ENCODE data around the gene ZNG1A. TPM values are rescaled to one million over a fixed set of nuclear protein-coding genes. Genes with fewer than 3 reads are reported as not detected.
A peak's percentile ranks its signal among the peaks of the same experiment; 100 is the strongest.
"Not testable (repeated sequence)": the region's sequence is repeated elsewhere in the genome, so short reads cannot be mapped to it uniquely, and the experiment has no call there.

The ZNG1A gene
- total RNA-seq, result 27.8 and 32.5 TPM in 2 replicates

DNA sequence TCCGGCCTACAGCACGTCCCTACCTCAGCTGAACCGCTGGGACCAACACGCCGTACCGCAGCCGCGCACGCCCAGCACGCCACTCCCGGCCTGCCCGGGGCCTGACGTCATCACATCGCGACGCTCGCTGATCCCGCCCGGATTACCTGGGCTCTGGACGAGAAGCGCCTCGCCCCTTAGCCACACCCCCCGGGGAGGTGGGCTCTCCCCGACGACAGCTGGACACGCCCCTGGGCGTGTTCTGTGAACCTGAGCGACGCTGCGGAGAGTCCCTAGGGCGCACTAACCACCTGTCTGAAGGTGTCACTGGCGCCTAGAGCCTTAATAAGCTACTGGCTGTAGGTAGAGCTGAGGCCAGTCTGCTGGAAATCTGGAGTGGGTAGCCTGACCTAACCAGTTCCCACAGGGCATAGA is at the start of gene ZNG1A:
Gene ZNG1A (minus strand): TSS at position 87 of the 414 bp plus-strand sequence. CDS start 87 bp downstream, outside the sequence.
- DNase-seq (ENCODE audit: low read depth, low spot score), result peak; percentile 0

DNA sequence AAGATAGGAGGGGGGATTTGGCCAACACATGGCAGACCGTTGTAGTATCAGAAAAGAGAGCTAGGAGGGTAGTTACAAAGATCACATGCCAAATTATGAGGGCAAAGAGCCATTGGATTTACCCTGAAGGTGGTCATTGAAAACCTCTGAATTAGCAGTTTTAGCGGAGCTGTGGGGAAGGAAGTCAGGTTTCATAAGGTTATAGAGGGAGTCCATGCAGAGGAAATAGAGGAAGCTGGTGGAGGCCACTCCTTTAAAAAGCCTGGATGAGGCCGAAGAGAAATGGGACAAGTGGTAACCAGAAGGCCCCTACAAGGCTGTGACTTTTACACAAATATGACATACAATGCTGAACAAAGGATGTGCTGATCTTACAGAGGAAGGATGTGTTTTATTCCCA is 49.0 kb upstream of the ZNG1A start:
- no peak for DNase-seq (ENCODE audit: low read depth, low spot score)

DNA sequence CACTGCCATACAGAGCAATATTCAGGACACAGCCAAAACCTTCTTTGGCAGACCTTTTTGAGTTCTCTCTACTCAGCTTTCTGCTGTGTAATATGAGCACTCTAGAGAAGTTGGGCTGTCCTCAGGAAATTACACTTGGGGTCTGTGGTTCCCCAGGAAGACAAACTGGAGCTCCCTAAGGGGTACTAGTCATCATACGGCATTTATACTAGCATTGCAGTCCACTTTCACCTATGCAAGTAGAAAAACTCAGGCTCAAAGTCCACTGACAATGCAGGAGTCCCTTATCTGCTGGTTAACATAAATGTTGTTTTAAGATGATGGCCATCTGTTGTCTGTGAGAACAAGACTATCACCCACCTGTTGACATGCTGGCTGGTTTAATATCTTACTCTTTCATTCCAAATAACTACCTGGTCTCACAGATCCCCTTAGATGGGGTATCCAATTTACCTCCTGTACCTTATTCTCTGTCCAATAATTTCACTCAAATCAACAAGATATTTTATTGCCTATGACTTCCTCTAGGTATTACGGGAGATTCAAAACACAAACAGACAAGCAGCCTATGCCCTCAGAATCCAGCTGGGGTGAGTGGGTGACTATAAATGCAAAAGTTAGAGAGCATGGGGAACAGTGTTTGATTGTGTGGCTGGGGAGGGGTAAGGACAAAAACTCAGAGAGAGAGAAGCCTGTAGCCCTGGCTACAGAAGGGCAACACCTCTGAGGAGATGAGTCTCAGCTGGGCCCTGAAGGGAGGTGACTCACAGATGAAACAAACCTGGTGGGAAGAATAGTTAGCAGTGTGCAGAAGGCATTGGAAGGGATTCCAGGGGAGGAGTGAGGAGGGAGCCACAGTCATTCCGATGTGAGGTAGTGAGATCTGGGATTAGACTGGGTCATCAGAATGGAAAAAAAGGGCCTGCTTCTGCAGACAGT is 46.0 kb upstream of the ZNG1A start:
- no peak for DNase-seq (ENCODE audit: low read depth, low spot score)

GRCh38 chr9:224026-224425 is 45.2 kb upstream of the ZNG1A start:
- no peak for DNase-seq (ENCODE audit: low read depth, low spot score)

- DNase-seq (ENCODE audit: low read depth, low spot score), result no peak
Measured at GRCh38 chr9:223152-223551, 44.3 kb upstream of the ZNG1A start.

DNA sequence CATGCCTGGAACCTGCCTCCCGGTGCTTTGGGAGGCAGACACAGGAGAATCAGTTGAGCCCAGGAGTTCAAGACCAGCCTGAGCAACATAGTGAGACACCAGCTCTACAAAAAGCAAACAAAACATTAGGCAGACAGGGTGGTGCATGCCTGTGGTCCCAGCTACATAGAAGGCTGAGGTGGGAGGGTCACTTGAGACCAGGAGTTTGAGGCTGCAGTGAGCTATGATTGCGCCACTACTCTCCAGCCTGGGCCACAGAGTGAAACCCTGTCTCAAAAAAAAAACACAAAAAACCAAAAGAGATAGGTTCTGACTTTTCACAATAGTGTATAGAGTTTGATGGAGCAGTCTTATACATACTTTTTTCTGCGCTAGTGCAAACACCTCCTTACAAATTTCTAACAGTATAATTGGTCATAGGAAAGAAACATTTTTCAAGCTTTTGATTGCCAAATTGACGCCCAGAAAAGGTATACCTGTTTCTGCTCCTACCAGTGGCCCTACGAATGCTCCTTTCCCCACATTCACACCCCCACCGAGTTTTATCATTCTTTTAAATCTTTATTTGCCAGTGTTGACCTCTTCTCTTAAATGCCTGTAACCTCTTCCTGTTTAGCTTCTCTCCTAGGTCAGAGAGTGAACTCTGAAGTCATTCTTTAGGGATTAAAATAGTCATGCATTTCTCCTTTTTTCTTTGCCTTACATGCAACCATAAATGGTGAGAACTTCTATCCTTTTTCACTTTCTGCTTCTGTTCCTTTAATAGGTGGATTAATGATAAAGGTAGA is 43.3 kb upstream of the ZNG1A start:
- no peak for DNase-seq (ENCODE audit: low read depth, low spot score)

GRCh38 chr9:219670-220365 is 41.0 kb upstream of the ZNG1A start:
- DNase-seq (ENCODE audit: low read depth, low spot score), result no peak

DNA sequence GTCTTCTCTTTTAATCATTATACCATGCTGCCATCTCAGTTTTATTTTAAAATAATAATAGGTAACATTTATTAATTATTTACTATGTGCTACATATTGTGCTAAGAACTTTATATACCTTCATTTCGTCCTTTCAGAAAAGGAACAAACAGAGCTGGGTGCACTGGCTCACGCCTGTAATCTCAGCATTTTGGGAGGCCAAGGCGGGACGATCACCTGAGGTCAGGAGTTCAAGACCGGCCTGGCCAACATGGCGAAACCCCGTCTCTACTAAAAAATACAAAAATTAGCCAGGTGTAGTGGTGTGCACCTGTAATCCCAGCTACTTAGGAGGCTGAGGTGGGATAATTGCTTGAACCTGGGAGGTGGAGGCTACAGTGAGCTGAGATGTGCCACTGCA is 40.2 kb upstream of the ZNG1A start:
- not testable (repeated sequence) for DNase-seq (ENCODE audit: low read depth, low spot score)

DNA sequence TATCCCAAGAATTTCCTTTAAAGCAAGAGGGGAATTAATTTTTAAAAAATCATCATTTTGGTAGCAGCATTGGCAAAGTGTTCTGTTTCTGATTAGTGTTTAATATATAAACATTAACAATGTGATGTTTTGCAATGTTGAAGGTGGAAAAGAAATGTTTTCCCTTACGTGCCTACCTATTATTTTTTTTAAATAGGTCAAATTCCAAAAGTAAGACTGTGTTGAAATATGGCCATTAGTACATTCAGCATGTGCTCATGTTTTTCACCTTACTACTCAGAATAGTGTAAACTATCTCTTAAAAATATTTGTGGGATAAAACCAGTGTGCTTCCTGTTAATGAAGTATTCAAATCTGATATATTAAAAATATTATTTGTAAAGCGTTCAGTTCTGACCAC is 39.1 kb upstream of the ZNG1A start:
- no peak for DNase-seq (ENCODE audit: low read depth, low spot score)

- no peak for DNase-seq (ENCODE audit: low read depth, low spot score)
Measured at GRCh38 chr9:216866-217265, 38.0 kb upstream of the ZNG1A start.

- no peak for DNase-seq (ENCODE audit: low read depth, low spot score)
Measured at GRCh38 chr9:215631-216155, 36.8 kb upstream of the ZNG1A start.

DNA sequence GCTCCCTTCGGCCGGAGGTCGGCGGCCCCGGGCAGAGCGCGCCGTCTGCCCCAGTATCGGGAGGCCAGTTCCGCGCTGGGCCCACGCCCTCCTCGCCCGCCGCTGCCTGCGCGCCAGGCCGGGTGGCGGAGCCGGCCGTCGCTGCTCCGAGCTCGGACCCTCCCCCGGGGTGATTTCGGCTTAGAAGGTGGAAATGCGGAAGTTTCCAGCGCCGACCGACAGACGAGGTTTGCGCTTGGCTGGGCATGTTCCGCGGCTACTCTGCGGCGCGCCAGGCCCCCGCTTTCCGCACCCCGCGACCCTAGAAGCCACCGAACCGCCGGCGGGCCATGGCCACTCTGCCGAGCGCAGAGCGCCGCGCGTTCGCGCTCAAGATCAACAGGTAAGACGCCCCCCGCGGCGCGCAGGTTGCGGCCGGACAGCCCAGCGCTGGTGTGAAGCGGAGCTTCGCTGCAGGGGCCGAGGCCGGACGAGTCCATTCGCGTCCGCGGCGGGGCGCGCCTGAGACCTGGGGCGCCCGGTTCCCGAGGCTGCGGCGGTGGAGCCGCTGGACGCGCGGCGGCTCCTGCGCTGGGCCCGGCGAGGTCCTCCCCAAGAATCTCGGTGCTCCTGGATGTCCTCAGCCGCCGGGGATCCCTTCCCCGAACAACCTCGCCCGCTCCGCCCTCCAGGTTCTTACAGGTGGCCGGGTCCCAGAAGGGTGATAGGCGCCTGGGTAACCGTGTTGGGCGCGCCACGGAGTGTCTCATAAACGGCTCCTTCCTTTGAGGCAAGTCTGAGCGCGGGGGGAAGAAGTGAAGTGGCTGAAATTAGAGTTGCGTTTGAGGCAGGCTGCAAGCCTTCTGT is 36.0 kb upstream of the ZNG1A start, which contains the start of gene DOCK8:
Gene DOCK8 (plus strand): TSS at position 218 of the 846 bp plus-strand sequence. CDS start 112 bp downstream, at position 330.
- DNase-seq (ENCODE audit: low read depth, low spot score), result no peak

GRCh38 chr9:214351-214647 is 35.4 kb upstream of the ZNG1A start:
- DNase-seq (ENCODE audit: low read depth, low spot score), result no peak

- not testable (repeated sequence) for DNase-seq (ENCODE audit: low read depth, low spot score)
Measured at GRCh38 chr9:213901-214300, 35.0 kb upstream of the ZNG1A start.

GRCh38 chr9:212297-212696 is 33.4 kb upstream of the ZNG1A start:
- DNase-seq (ENCODE audit: low read depth, low spot score), result no peak

GRCh38 chr9:211557-211956 is 32.7 kb upstream of the ZNG1A start:
- DNase-seq (ENCODE audit: low read depth, low spot score), result no peak

- DNase-seq (ENCODE audit: low read depth, low spot score), result no peak
Measured at GRCh38 chr9:211036-211435, 32.2 kb upstream of the ZNG1A start.

DNA sequence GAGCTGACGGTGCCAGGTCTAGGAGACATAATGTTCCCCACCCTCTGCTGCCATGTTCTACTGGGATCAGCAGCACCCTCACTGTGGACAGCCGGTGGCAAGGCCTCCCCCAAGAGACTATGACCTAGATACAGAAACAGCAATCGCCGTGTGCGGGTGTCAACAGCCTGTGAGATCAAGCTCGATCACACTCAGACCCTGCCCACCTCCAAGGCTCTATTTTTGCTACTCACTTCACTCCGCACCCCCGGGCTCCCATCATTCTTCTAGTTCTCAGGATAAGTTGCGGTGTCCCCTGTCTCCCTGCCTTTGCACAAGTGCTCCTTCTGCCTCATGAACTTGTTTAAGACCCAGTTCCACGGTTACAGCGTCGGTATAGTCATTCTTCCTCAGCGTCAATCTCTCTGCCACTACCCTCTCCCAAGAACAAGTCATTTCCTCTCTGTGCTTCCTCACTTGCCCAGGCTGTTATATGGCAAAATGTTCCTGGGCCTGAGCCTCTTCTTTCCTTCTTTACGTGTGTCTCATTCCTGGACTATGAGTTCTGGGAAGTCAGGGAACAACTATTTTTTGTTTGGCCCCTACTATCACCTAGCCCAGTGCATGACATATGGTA is 30.4 kb upstream of the ZNG1A start:
- DNase-seq (ENCODE audit: low read depth, low spot score), result no peak

DNA sequence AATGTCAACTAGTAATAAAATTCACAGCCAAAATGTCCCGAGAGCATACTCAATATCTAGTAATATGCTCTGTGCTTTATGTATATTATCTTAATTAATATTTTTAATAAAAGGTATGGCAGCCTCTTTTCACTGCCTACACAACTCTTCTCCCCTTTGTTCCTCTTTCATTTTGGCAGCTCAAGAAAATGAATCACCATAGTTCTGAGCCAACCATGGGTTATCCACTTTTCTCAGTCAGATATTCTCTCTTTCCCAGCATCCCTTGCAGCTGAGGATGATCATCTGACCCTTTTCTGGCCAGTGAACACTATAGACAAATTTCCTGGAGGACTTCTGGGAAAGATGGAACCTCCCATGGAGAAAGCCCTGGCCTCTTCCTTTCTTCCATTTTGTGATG is 27.6 kb upstream of the ZNG1A start:
- DNase-seq (ENCODE audit: low read depth, low spot score), result no peak

GRCh38 chr9:199601-200000 is 20.7 kb upstream of the ZNG1A start:
- DNase-seq (ENCODE audit: low read depth, low spot score), result not testable (repeated sequence)

Data from pulmonary artery endothelial cell (primary cell).